HepG2 (cell line): ENCODE data around the gene FOSB. TPM values are rescaled to one million over a fixed set of nuclear protein-coding genes. Genes with fewer than 3 reads are reported as not detected.

Experiments
- AHR ChIP-seq: IDR thresholded peaks from 2 replicates; pipeline ENCODE4 v1.6.1; 2018; ENCODE audit warnings: missing genetic modification reagents, missing compliant biosample characterization
- ARHGAP35 ChIP-seq: sonication (generic); formaldehyde crosslinking; IDR thresholded peaks from 2 replicates; pipeline ENCODE4 v1.9.0; 2022; ENCODE audit warnings: mild to moderate bottlenecking, inconsistent platforms, moderate library complexity, missing genetic modification reagents, borderline replicate concordance
- ARNTL ChIP-seq: sonication (generic); formaldehyde crosslinking; IDR thresholded peaks from 2 replicates; pipeline ENCODE4 v1.4.0; 2020; ENCODE audit warnings: mild to moderate bottlenecking, missing genetic modification reagents
- CBFB ChIP-seq: sonication (generic); formaldehyde crosslinking; IDR thresholded peaks from 2 replicates; pipeline ENCODE4 v1.4.0; 2020; ENCODE audit warnings: missing genetic modification reagents
- GABPB1 ChIP-seq: IDR thresholded peaks from 2 replicates; pipeline ENCODE4 v1.6.1; 2016; ENCODE audit warnings: mild to moderate bottlenecking, missing genetic modification reagents, moderate library complexity, missing compliant biosample characterization
- MIER3 ChIP-seq: IDR thresholded peaks from 2 replicates; pipeline ENCODE4 v1.6.1; 2016; ENCODE audit warnings: missing compliant biosample characterization, borderline replicate concordance
- NFE2 ChIP-seq: sonication (generic); formaldehyde crosslinking; IDR thresholded peaks from 2 replicates; pipeline ENCODE4 v1.4.0; 2020; ENCODE audit warnings: missing genetic modification reagents
- NFIC ChIP-seq: IDR thresholded peaks from 2 replicates; pipeline ENCODE4 v1.6.1; 2012; ENCODE audit warnings: mild to moderate bottlenecking, low read length, inconsistent platforms
- NONO ChIP-seq, 2 experiments: fragments of 450-650 bp in 1 of 2; sonication (generic) in 1 of 2; formaldehyde crosslinking in 1 of 2; IDR thresholded peaks in 1 of 2; conservative IDR thresholded peaks in 1 of 2; 2 replicates each; pipeline versions ENCODE4 v1.6.1 to v1.8.0; 2017 to 2022; ENCODE audit warnings: mild to moderate bottlenecking in 1 of 2, missing genetic modification reagents in 1 of 2, moderate library complexity in 1 of 2
- PTBP1 ChIP-seq: fragments of 200-400 bp; formaldehyde crosslinking; IDR thresholded peaks from 2 replicates; pipeline ENCODE4 v1.6.1; 2018; ENCODE audit warnings: low read length, low read depth; ENCODE audit not compliant: poor library complexity, severe bottlenecking
- SAP130 ChIP-seq: IDR thresholded peaks from 2 replicates; pipeline ENCODE4 v1.6.1; 2016; ENCODE audit warnings: low read depth
- SRSF1 ChIP-seq: fragments of 200-400 bp; formaldehyde crosslinking; optimal IDR thresholded peaks from 2 replicates; pipeline ENCODE3; 2017; ENCODE audit warnings: mild to moderate bottlenecking, low read depth, low read length, moderate library complexity
- ZC3H13 ChIP-seq: sonication (generic); formaldehyde crosslinking; IDR thresholded peaks from 2 replicates; pipeline ENCODE4 v1.8.1; 2023; ENCODE audit warnings: mild to moderate bottlenecking, missing genetic modification reagents, moderate library complexity
- ZNF234 ChIP-seq: sonication (generic); formaldehyde crosslinking; conservative IDR thresholded peaks from 2 replicates; pipeline ENCODE4 v1.5.1; 2020; ENCODE audit warnings: mild to moderate bottlenecking, missing genetic modification reagents
- ZNF282 ChIP-seq: fragments of 450-650 bp; IDR thresholded peaks from 2 replicates; pipeline ENCODE4 v1.6.1; 2018; ENCODE audit not compliant: partially characterized antibody
- polyA plus RNA-seq, 8 experiments: library from polyadenylated mRNA; depleted of rRNA in 3 of 8; stranded (reverse) in 7 of 8; unstranded in 1 of 8; fragments of >200 nt; fragmentation: Illumina TruSeq in 4 of 8; extraction: Trizol in 4 of 8; gene quantifications; 2 replicates each; pipeline versions ENCODE4 v1.2.1 to v1.2.3, GENCODE V29; 2011 to 2016; ENCODE audit warnings: low read depth in 4 of 8, missing spikeins in 1 of 8, mixed read lengths in 1 of 8; ENCODE audit not compliant: insufficient read depth in 1 of 8
- total RNA-seq, 5 experiments: library from RNA; depleted of rRNA; stranded (reverse); fragments of >200 nt; fragmentation: Illumina TruSeq; extraction: Trizol; gene quantifications; 2 replicates each; pipeline ENCODE4 v1.2.3, GENCODE V29; 2016; ENCODE audit warnings: low read depth in 1 of 5
- TF ChIP-seq, protein P1 (sequence below): sonication (generic); formaldehyde crosslinking; IDR thresholded peaks from 2 replicates; pipeline ENCODE4 v1.4.0; 2020; ENCODE audit warnings: missing genetic modification reagents
- TF ChIP-seq, protein P2 (sequence below): sonication (generic); formaldehyde crosslinking; IDR thresholded peaks from 2 replicates; pipeline ENCODE4 v1.4.0; 2020; ENCODE audit warnings: missing genetic modification reagents, borderline replicate concordance
- TF ChIP-seq, protein P3 (sequence below), 2 experiments: sonication (generic) in 1 of 2; formaldehyde crosslinking in 1 of 2; IDR thresholded peaks; 2 replicates each; pipeline versions ENCODE4 v1.4.0 to v1.6.1; 2018 to 2020; ENCODE audit warnings: missing genetic modification reagents in 2 of 2, borderline replicate concordance in 1 of 2, low read depth in 1 of 2, mild to moderate bottlenecking in 1 of 2, missing biosample characterization in 1 of 2

Gene FOSB
- total and polyA plus RNA-seq, 2 of the 13 experiments (the other 11 are each of a cell fraction or from before 2014, with no cell fraction given) = 2.8 to 6.0 TPM

DNA sequence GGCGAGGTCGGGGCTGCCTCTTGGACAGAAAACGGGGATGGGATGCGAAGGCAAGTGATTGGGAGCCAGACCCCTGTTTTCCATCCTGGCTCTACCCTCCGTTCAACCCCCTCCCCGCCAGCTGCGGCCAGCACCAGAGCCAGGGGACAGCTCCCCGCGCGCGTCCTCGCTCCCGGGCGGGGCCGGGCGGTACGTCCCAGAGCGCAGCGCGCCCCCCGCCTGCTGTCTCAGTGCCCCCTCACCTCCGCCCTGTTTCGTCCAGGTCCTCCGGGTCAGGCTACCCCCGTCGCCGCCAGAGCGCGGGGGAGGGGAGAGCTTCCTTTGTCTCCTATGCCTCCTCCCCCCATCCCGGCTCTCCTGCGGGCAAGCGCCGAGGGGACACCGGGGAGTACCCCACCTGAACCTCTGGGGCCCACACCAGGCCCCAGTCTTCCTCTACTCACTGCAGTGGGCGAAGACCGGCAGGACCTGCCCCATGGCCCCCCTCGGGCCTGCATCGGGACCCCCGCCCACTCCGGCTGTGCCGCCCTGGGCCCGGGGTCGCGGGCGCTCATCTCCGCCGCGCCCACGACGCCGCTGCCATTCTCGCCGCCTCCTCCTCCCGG, 28.7 kb downstream of the FOSB start (continued):
- TF ChIP-seq, protein P1, sequence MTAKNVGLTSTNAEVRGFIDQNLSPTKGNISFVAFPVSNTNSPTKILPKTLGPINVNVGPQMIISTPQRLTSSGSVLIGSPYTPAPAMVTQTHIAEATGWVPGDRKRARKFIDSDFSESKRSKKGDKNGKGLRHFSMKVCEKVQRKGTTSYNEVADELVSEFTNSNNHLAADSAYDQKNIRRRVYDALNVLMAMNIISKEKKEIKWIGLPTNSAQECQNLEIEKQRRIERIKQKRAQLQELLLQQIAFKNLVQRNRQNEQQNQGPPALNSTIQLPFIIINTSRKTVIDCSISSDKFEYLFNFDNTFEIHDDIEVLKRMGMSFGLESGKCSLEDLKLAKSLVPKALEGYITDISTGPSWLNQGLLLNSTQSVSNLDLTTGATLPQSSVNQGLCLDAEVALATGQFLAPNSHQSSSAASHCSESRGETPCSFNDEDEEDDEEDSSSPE (CRISPR knock-in tag) = 0 out of 2 replicates have a peak, but pooled peaks have one; percentile 25
- TF ChIP-seq PTBP1 (no peak), ZC3H13 (CRISPR knock-in tag) (0 out of 2 replicates have a peak, but pooled peaks have one; percentile 42), GABPB1 (CRISPR knock-in tag) (peak; percentile 69), ARNTL (CRISPR knock-in tag) (0 out of 2 replicates have a peak, but pooled peaks have one; percentile 41), SAP130 (CRISPR knock-in tag) (peak; percentile 95), AHR (0 out of 2 replicates have a peak, but pooled peaks have one; percentile 49), MIER3 (peak; percentile 26; the same call in 1 of the 2 replicates), ARHGAP35 (peak; percentile 77), NFE2 (no peak), ZNF282 (no peak), NFIC (no peak), CBFB (CRISPR knock-in tag) (0 out of 2 replicates have a peak, but pooled peaks have one; percentile 39), NONO (IDR thresholded peaks at IDR 0.05) (no peak), NONO (CRISPR knock-in tag; conservative IDR thresholded peaks at IDR 0.05) (no peak), SRSF1 (no peak), ZNF234 (0 out of 2 replicates have a peak, but pooled peaks have one; percentile 29)
- TF ChIP-seq, protein P2, sequence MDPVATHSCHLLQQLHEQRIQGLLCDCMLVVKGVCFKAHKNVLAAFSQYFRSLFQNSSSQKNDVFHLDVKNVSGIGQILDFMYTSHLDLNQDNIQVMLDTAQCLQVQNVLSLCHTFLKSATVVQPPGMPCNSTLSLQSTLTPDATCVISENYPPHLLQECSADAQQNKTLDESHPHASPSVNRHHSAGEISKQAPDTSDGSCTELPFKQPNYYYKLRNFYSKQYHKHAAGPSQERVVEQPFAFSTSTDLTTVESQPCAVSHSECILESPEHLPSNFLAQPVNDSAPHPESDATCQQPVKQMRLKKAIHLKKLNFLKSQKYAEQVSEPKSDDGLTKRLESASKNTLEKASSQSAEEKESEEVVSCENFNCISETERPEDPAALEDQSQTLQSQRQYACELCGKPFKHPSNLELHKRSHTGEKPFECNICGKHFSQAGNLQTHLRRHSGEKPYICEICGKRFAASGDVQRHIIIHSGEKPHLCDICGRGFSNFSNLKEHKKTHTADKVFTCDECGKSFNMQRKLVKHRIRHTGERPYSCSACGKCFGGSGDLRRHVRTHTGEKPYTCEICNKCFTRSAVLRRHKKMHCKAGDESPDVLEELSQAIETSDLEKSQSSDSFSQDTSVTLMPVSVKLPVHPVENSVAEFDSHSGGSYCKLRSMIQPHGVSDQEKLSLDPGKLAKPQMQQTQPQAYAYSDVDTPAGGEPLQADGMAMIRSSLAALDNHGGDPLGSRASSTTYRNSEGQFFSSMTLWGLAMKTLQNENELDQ (CRISPR knock-in tag) = 0 out of 2 replicates have a peak, but pooled peaks have one; percentile 51
- TF ChIP-seq, protein P3, sequence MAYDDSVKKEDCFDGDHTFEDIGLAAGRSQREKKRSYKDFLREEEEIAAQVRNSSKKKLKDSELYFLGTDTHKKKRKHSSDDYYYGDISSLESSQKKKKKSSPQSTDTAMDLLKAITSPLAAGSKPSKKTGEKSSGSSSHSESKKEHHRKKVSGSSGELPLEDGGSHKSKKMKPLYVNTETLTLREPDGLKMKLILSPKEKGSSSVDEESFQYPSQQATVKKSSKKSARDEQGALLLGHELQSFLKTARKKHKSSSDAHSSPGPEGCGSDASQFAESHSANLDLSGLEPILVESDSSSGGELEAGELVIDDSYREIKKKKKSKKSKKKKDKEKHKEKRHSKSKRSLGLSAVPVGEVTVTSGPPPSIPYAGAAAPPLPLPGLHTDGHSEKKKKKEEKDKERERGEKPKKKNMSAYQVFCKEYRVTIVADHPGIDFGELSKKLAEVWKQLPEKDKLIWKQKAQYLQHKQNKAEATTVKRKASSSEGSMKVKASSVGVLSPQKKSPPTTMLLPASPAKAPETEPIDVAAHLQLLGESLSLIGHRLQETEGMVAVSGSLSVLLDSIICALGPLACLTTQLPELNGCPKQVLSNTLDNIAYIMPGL (CRISPR knock-in tag; IDR thresholded peaks at IDR 0.05; ENCODE audit: borderline replicate concordance in 1 of 2, low read depth in 1 of 2) = peak; percentile 41 to 47; a peak in 2 of 4 replicates
